Measurements from ENCODE around the gene TPM2.

DNA sequence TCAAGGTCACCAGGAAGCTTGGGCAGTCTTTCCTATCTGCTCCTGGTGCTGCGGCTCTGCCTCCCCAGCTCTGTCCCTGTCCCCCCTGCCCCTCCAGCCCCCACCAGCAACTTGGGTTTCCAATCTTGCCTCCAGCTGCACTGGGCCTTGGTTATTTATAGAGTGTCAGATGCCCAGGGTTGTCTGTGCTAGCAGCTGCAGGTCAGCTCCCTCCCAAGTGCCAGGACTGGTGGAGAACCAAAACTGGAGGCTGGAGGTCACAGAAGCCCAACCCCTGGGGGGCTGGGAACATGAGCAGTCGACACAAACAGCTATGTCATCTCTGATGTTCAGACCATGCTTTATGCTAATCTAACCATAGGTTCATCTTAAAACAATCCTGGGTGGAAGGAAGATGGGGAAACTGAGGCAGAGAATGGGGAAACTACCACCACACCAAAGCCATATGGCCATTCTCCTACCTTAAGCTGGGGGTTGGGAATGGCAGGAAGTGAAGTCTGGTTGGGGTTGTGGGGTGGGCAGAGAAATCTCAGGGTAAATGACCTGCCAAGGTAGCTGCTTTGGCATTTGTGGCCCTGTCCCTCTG is 1.7 kb downstream of the TPM2 start:
- TF ChIP-seq, protein P1, sequence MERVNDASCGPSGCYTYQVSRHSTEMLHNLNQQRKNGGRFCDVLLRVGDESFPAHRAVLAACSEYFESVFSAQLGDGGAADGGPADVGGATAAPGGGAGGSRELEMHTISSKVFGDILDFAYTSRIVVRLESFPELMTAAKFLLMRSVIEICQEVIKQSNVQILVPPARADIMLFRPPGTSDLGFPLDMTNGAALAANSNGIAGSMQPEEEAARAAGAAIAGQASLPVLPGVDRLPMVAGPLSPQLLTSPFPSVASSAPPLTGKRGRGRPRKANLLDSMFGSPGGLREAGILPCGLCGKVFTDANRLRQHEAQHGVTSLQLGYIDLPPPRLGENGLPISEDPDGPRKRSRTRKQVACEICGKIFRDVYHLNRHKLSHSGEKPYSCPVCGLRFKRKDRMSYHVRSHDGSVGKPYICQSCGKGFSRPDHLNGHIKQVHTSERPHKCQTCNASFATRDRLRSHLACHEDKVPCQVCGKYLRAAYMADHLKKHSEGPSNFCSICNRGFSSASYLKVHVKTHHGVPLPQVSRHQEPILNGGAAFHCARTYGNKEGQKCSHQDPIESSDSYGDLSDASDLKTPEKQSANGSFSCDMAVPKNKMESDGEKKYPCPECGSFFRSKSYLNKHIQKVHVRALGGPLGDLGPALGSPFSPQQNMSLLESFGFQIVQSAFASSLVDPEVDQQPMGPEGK (CRISPR knock-in tag; IDR thresholded peaks at IDR 0.05; ENCODE audit: borderline replicate concordance), result no peak
- TF ChIP-seq, protein P2, sequence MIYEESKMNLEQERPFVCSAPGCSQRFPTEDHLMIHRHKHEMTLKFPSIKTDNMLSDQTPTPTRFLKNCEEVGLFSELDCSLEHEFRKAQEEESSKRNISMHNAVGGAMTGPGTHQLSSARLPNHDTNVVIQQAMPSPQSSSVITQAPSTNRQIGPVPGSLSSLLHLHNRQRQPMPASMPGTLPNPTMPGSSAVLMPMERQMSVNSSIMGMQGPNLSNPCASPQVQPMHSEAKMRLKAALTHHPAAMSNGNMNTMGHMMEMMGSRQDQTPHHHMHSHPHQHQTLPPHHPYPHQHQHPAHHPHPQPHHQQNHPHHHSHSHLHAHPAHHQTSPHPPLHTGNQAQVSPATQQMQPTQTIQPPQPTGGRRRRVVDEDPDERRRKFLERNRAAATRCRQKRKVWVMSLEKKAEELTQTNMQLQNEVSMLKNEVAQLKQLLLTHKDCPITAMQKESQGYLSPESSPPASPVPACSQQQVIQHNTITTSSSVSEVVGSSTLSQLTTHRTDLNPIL (CRISPR knock-in tag; IDR thresholded peaks at IDR 0.05; ENCODE audit: low read depth), result no peak
- TF ChIP-seq ZFP30 (CRISPR knock-in tag; IDR thresholded peaks at IDR 0.05), result no peak
- TF ChIP-seq CSDC2 (CRISPR knock-in tag; IDR thresholded peaks at IDR 0.05), result no peak
- no peak for TF ChIP-seq BACH2 (CRISPR knock-in tag; IDR thresholded peaks at IDR 0.05; ENCODE audit: borderline replicate concordance)
- TF ChIP-seq OSR1 (CRISPR knock-in tag; IDR thresholded peaks at IDR 0.05), result no peak
- TF ChIP-seq RARB (CRISPR knock-in tag; IDR thresholded peaks at IDR 0.05), result no peak
- TF ChIP-seq GLIS3 (CRISPR knock-in tag; IDR thresholded peaks at IDR 0.05), result no peak
- no peak for TF ChIP-seq ISL1 (CRISPR knock-in tag; IDR thresholded peaks at IDR 0.05)
